ENCODE measurements around the gene CRAMP1.

CRAMP1 gene

GRCh38 chr16:1619976-1620375 is 7.8 kb downstream of the CRAMP1 start:
- no peak for TF ChIP-seq CTCF (IDR thresholded peaks at IDR 0.05; ENCODE audit: borderline replicate concordance, insufficient read depth, low read depth, low read length)
- no peak overlapping the region for H3K4me3 ChIP-seq (ENCODE audit: low read depth, low read length)

GRCh38 chr16:1620391-1620790 is 8.2 kb downstream of the CRAMP1 start:
- no peak overlapping the region for H3K4me3 ChIP-seq (ENCODE audit: low read depth, low read length)
- no peak for TF ChIP-seq CTCF (IDR thresholded peaks at IDR 0.05; ENCODE audit: borderline replicate concordance, insufficient read depth, low read depth, low read length)

GRCh38 chr16:1621851-1622250 is 9.7 kb downstream of the CRAMP1 start:
- TF ChIP-seq CTCF (IDR thresholded peaks at IDR 0.05; ENCODE audit: borderline replicate concordance, insufficient read depth, low read depth, low read length): no peak
- H3K4me3 ChIP-seq (ENCODE audit: low read depth, low read length): no peak overlapping the region

- H3K4me3 ChIP-seq (ENCODE audit: low read depth, low read length): no peak overlapping the region
- TF ChIP-seq CTCF (IDR thresholded peaks at IDR 0.05; ENCODE audit: borderline replicate concordance, insufficient read depth, low read depth, low read length): no peak
Measured at GRCh38 chr16:1626327-1626726, 14.2 kb downstream of the CRAMP1 start.

- H3K4me3 ChIP-seq (ENCODE audit: low read depth, low read length): no peak overlapping the region
- TF ChIP-seq CTCF (IDR thresholded peaks at IDR 0.05; ENCODE audit: borderline replicate concordance, insufficient read depth, low read depth, low read length): no peak
Measured at GRCh38 chr16:1626776-1627175, 14.6 kb downstream of the CRAMP1 start.

GRCh38 chr16:1630450-1631213 is 18.5 kb downstream of the CRAMP1 start:
- no peak overlapping the region for H3K4me3 ChIP-seq (ENCODE audit: low read depth, low read length)
- TF ChIP-seq CTCF (IDR thresholded peaks at IDR 0.05; ENCODE audit: borderline replicate concordance, insufficient read depth, low read depth, low read length): no peak

- no peak for TF ChIP-seq CTCF (IDR thresholded peaks at IDR 0.05; ENCODE audit: borderline replicate concordance, insufficient read depth, low read depth, low read length)
- no peak overlapping the region for H3K4me3 ChIP-seq (ENCODE audit: low read depth, low read length)
Measured at GRCh38 chr16:1631230-1631629, 19.1 kb downstream of the CRAMP1 start.

Measured in GM12875 (cell line).